Heart left ventricle (tissue), 16 donors: Measurements from ENCODE around the gene ADAMTS4. TPM values are rescaled to one million over a fixed set of nuclear protein-coding genes. Genes with fewer than 3 reads are reported as not detected.

Experiments
- ATAC-seq, 4 donors: fragments of 200-7000 bp; cut with Tn5 transposase; one replicate each; pipeline ENCODE4 v1.9.1; 2020 to 2022; ENCODE audit warnings: moderate library complexity in 4 of 4, mild to moderate bottlenecking in 3 of 4, moderate number of reproducible peaks in 1 of 4
- DNase-seq, 5 donors: peaks; one replicate each; pipeline ENCODE4 v3.0.0-alpha.2; 2020
- H3K27ac ChIP-seq, 12 donors: fragments of 200-600 bp; sonication (generic) in 4 of 12; one replicate each; pipeline versions ENCODE4 v1.5.0 to v1.8.0; 2016 to 2022; ENCODE audit warnings: mild to moderate bottlenecking in 2 of 12
- H3K27me3 ChIP-seq, 9 donors: fragments of 200-600 bp; sonication (generic) in 2 of 9; one replicate each; pipeline versions ENCODE4 v1.5.1 to v1.8.0; 2016 to 2022; ENCODE audit warnings: mild to moderate bottlenecking in 3 of 9
- H3K36me3 ChIP-seq, 9 donors: fragments of 200-600 bp; sonication (generic) in 2 of 9; one replicate each; pipeline versions ENCODE4 v1.5.0 to v1.8.0; 2018 to 2022; ENCODE audit warnings: mild to moderate bottlenecking in 2 of 9
- H3K4me1 ChIP-seq, 12 donors: fragments of 200-600 bp; sonication (generic) in 4 of 12; one replicate each; pipeline versions ENCODE4 v1.5.0 to v1.8.0; 2016 to 2022; ENCODE audit warnings: mild to moderate bottlenecking in 3 of 12
- H3K4me3 ChIP-seq, 12 donors: fragments of 200-600 bp; sonication (generic) in 4 of 12; one replicate each; pipeline versions ENCODE4 v1.5.0 to v1.8.0; 2017 to 2022; ENCODE audit warnings: mild to moderate bottlenecking in 9 of 12, moderate library complexity in 4 of 12
- H3K9me3 ChIP-seq, 12 donors: fragments of 200-600 bp; sonication (generic) in 4 of 12; one replicate each; pipeline versions ENCODE4 v1.5.0 to v1.8.0; 2016 to 2022; ENCODE audit warnings: mild to moderate bottlenecking in 1 of 12
- POLR2A ChIP-seq, 2 donors: fragments of 450-650 bp; IDR thresholded peaks; one replicate each; pipeline ENCODE4 v1.6.1; 2017; ENCODE audit warnings: antibody characterized with exemption in 2 of 2, mild to moderate bottlenecking in 2 of 2, moderate library complexity in 2 of 2
- WGBS, 4 donors: extraction: QIAGEN DNeasy Blood & Tissue Kit in 2 of 4; methylation state at CpG; one replicate each; pipeline versions ENCODE4 v1.1.5 to v1.1.7; 2013 to 2018; 5-methylcytosine and 5-hydroxymethylcytosine counted together
- intact Hi-C, 10 donors: fragments of 100-400 bp; cut with DNase I; formaldehyde crosslinking; loops; one replicate each; pipeline versions ENCODE4 v1.11.1 to v1.14.2; 2022
- polyA plus RNA-seq, 2 donors: library from polyadenylated mRNA; stranded (reverse); fragments of 200-250 nt; gene quantifications; one replicate each; pipeline ENCODE4 v1.2.3, GENCODE V29; 2013
- total RNA-seq, 9 donors: library from RNA; depleted of rRNA in 2 of 9; stranded (reverse); fragments of >200 nt in 2 of 9; fragmentation: NEBNext Ultra II Directional in 3 of 9; extraction: Animal tissue kit (Norgen Biotek cat#: 25700) in 3 of 9; gene quantifications; one replicate each; pipeline versions ENCODE4 v1.1.0 to v1.2.4, GENCODE V29; 2016 to 2023
- TF ChIP-seq, protein P1 (sequence below), 12 donors: fragments of 200-600 bp; sonication (generic) in 4 of 12; IDR thresholded peaks; one replicate each; pipeline versions ENCODE4 v1.5.0 to v1.8.0; 2018 to 2022; ENCODE audit warnings: antibody characterized with exemption in 12 of 12, mild to moderate bottlenecking in 5 of 12
- donor health status: ischemic (EF 13 %, LVEDD 7.1; RV severe dilation, severe dysfunction).
- donor health status: healthy with polysubstance abuse.
- donor health status: DM: no; HTN: yes; CAD: no.
- donor health status: DM: no; HTN: no; CAD: no.
- donor health status: ischemic (EF 25% LVEDD 6.9; RV normal size, moderate dysfunction).
- donor health status: ischemic (EF 25% LVEDD 5.7; RV mildly dilated, moderate dysfunction).
- donor health status: healthy.
- donor health status: DM: yes; HTN: yes; CAD: no.
- donor health status: ischemic (EF 35%, LVEDD 5.7; RV mildly dilated, moderate dysfunction).
- donor health status: nonischemic (EF 11% LVEDD 7.7; RV severe dilation, severe dysfunction).
- donor health status: DM: yes; HTN: yes; CAD: no.
- donor health status: PGD.
- donor health status: ischemic (EF 29% LVEDD 5.4; RV normal size, mild dysfunction).
- donor health status: nonischemic (EF 23%, LVEDD 6.1; RV moderate dilation, normal function).

ADAMTS4 gene
- total and polyA plus RNA-seq, 11 donors = 1.6 to 65.2 (median 6.1) TPM

- TF ChIP-seq POLR2A (IDR thresholded peaks at IDR 0.05) = peak in 1 of 2 donors; percentile 28
- TF ChIP-seq, protein P1, sequence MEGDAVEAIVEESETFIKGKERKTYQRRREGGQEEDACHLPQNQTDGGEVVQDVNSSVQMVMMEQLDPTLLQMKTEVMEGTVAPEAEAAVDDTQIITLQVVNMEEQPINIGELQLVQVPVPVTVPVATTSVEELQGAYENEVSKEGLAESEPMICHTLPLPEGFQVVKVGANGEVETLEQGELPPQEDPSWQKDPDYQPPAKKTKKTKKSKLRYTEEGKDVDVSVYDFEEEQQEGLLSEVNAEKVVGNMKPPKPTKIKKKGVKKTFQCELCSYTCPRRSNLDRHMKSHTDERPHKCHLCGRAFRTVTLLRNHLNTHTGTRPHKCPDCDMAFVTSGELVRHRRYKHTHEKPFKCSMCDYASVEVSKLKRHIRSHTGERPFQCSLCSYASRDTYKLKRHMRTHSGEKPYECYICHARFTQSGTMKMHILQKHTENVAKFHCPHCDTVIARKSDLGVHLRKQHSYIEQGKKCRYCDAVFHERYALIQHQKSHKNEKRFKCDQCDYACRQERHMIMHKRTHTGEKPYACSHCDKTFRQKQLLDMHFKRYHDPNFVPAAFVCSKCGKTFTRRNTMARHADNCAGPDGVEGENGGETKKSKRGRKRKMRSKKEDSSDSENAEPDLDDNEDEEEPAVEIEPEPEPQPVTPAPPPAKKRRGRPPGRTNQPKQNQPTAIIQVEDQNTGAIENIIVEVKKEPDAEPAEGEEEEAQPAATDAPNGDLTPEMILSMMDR (IDR thresholded peaks at IDR 0.05) = no peak
- Histone ChIP-seq H3K27me3 (no peaks in the 10 kb centered on the region), H3K4me1 (peaks cover 0 to 27% (median 0%) of the 10 kb centered on the region in 12 donors), H3K9me3 (no peaks in the 10 kb centered on the region), H3K4me3 (peak overlapping the region in 9 of 12 donors; percentile 22 to 63 (median 34)), H3K27ac (peak overlapping the region in 10 of 12 donors; percentile 49 to 96 (median 64)), H3K36me3 (peaks cover 2 to 49% (median 29%) of the 10 kb centered on the region in 9 donors)
- 38 to 45% (median 39%) methylated on average over 7 of the region's 7 CpGs for WGBS, 4 donors
- ATAC-seq = peak; percentile 38 to 73 (median 52)
- intact Hi-C loops = no loop called here
- no peak for DNase-seq
Measured at GRCh38 chr1:161216945-161217712, 18.3 kb upstream of the ADAMTS4 start.

- peaks cover 4 to 69% (median 49%) of the 10 kb centered on the region in 9 donors for H3K36me3 ChIP-seq
Measured at GRCh38 chr1:161215076-161215475, 16.2 kb upstream of the ADAMTS4 start, which contains the start of gene FCER1G. Gene FCER1G (plus strand): TSS chr1:161215295. CDS start chr1:161215322, 27 bp downstream.

DNA sequence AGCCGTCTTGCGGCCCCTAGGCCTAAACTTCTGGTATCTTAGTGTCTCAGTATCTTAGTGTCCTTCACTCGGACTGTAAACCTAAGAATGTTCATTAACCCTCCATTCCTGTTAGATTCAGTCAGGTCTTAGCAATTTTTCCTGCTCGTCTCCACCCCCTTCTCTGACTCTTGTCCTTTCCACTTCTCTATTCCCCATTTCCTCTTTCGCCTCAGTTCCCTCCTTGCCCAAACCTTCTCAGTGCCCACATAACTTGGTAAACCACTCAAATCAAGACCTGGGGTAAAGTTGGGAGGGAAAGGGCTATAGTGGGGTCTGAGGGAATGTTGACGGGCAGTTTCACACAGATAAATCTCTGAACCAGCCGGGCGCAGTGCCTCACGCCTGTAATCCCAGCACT lies 15.5 kb upstream of the ADAMTS4 start:
- intact Hi-C loops = loop anchor here in 3 of 10 donors (5.0 kb wide), 1 partner anchor 168 kb away; no protein-coding TSS in a partner anchor
- H3K36me3 ChIP-seq = peaks cover 4 to 69% (median 56%) of the 10 kb centered on the region in 9 donors
- TF ChIP-seq POLR2A (IDR thresholded peaks at IDR 0.05) = no peak
- TF ChIP-seq, protein P1 (IDR thresholded peaks at IDR 0.05) = no peak
- H3K27me3 ChIP-seq = no peaks in the 10 kb centered on the region
- ATAC-seq = peak in 1 of 4 donors; percentile 29
- DNase-seq = no peak
- 90 to 92% (median 91%) methylated on average over 9 of the region's 9 CpGs for WGBS, 4 donors
- H3K4me3 ChIP-seq = peak overlapping the region in 2 of 12 donors; percentile 48 to 63
- H3K27ac ChIP-seq = peak overlapping the region in 5 of 12 donors; percentile 23 to 96 (median 44)
- H3K9me3 ChIP-seq = no peaks in the 10 kb centered on the region
- peaks cover 0 to 38% (median 7%) of the 10 kb centered on the region in 12 donors for H3K4me1 ChIP-seq

More at GRCh38 chr1:161215076-161215475, 16.2 kb upstream of the ADAMTS4 start, which contains the start of gene FCER1G:
- H3K9me3 ChIP-seq = no peaks in the 10 kb centered on the region
- peak; percentile 65 to 85 (median 71) for DNase-seq
- peaks cover 0 to 32% (median under 1%) of the 10 kb centered on the region in 12 donors for H3K4me1 ChIP-seq
- 68 to 77% (median 71%) methylated on average over 10 of the region's 10 CpGs for WGBS, 4 donors
- intact Hi-C loops = no loop called here
- no peaks in the 10 kb centered on the region for H3K27me3 ChIP-seq
- peak within 1 kb of the TSS in 9 of 12 donors; percentile 13 to 63 (median 36) for H3K4me3 ChIP-seq
- peak; percentile 38 to 75 (median 62) for ATAC-seq
- peak within 1 kb of the TSS in 9 of 12 donors; percentile 38 to 96 (median 51) for H3K27ac ChIP-seq
- TF ChIP-seq, protein P1 (IDR thresholded peaks at IDR 0.05) = no peak
- peak in 1 of 2 donors; percentile 51 for TF ChIP-seq POLR2A (IDR thresholded peaks at IDR 0.05)
